GM12891 (cell line): ENCODE results near the gene CCNQ.

ENCODE experiments used
- PAX5 ChIP-seq: IDR thresholded peaks from 2 replicates; pipeline ENCODE4 v1.6.1; 2011; ENCODE audit warnings: low read length, moderate library complexity, mild to moderate bottlenecking; ENCODE audit not compliant: insufficient read depth, severe bottlenecking
- POLR2A ChIP-seq: IDR thresholded peaks from 2 replicates; pipeline ENCODE4 v1.6.1; 2011; ENCODE audit warnings: low read depth, low read length, control low read depth
- POLR2AphosphoS5 ChIP-seq: IDR thresholded peaks from 2 replicates; pipeline ENCODE4 v1.6.1; 2011; ENCODE audit warnings: low read depth, low read length, control low read depth
- POU2F2 ChIP-seq: IDR thresholded peaks from 2 replicates; pipeline ENCODE4 v1.6.1; 2011; ENCODE audit warnings: low read depth, mild to moderate bottlenecking, control low read depth, low read length, moderate library complexity
- SPI1 ChIP-seq: IDR thresholded peaks from 2 replicates; pipeline ENCODE4 v1.6.1; 2011; ENCODE audit warnings: low read depth, low read length, control low read depth
- TAF1 ChIP-seq: IDR thresholded peaks from 2 replicates; pipeline ENCODE4 v1.6.1; 2011; ENCODE audit warnings: low read depth, low read length, control low read depth

DNA sequence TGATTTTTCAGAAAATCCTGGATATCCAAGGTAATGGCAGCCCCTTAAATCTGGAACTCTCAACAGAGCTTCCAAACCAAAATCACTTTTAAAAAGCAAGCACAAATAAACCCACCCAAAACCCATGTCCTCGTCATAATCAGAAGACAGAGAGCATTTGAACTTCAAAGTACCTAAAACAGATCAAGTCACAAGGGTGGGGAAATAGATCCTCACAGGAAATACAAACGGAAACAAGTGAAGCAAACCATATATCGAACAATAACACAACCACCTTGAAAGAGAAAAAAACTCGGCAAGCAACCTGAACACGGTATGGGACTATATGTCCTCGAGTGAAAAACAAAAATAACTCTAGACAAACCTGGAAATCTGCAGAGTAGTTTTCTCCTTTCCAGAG, 15.9 kb upstream of the CCNQ start:
- TF ChIP-seq POLR2AphosphoS5, result no peak
- no peak for TF ChIP-seq POLR2A
- TF ChIP-seq TAF1, result no peak
- TF ChIP-seq SPI1, result no peak
- no peak for TF ChIP-seq PAX5
- TF ChIP-seq POU2F2, result no peak
